NCI-H2029 treated with DMSO at 0.1 percent for 48 hours (cell line): ENCODE measurements around the gene DCAF5.
"Not testable (repeated sequence)": the region's sequence is repeated elsewhere in the genome, so short reads cannot be mapped to it uniquely, and the experiment has no call there.

ENCODE experiments used
- DNase-seq: peaks from one replicate; lab custom pipeline; 2025; lab: John Stamatoyannopoulos, UW

DCAF5 gene

DNA sequence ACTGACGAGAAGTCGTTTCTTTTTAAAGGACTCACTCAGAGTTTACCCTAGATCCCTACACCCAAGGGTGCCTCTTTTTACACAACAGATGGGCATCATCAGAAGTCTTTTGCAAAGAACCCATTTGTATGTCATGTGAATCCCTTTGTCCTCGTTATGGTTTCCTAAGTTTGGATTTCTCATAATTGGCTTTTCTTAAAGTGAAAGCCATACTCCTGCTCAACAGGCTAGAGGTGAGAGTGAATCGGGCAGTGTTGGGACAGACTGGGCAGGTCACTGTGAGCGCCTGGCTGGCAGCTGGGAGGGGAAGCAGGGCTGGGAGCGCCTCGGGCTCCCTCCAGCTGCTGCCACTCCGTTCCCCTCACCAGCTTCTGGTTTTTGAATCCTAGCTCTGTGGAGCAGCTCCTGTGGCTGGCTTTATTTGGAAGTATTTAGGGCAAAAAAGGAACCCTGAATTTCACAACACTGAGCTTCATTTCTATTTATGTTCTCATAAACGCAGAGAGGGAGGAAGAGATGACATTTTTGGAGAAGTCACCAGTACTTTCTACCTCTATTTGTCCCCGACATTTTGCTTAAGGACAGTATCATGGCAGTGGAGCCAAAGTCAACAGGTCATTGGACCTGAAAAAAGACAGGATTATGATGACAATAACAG, 110.0 kb downstream of the DCAF5 start:
- DNase-seq, result no peak

DNA sequence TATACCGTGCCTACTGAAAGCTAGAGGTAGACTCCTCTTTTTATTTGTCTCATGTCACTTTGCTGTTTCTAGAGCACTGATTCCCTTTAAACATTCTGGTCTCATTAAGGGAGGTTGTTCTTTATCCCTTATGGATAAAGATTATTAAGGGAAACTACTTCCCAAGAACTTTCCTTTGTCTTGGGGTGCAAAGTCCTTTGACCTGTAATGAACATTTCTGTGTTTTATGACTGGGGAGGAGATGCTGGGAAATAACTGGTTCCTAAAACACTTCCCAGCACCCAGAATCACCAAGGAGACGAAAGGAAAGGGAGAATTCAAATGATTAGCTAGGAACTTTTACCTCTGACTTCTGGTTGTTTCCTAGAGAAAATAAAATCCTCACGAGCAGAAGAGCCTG, 110.6 kb downstream of the DCAF5 start:
- DNase-seq, result no peak

DNA sequence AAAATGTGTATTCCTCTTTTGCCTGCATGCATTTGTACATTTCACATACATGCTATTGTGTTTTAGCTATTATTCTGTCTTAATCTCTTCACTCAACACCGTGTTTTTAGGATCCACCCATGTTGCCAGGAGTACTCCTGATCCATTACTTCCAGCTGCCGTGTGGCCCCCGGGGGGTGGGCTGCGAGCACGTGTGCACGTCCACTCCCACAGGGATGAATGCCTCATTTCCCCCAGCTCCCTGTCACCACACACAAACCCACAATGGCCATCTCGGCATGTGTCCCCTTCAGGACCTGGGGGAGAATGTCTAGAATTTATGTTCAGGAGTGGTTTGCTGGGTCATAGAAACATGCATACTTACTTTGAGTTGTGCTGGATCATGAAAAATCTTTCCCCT, 111.1 kb downstream of the DCAF5 start:
- DNase-seq, result no peak

DNA sequence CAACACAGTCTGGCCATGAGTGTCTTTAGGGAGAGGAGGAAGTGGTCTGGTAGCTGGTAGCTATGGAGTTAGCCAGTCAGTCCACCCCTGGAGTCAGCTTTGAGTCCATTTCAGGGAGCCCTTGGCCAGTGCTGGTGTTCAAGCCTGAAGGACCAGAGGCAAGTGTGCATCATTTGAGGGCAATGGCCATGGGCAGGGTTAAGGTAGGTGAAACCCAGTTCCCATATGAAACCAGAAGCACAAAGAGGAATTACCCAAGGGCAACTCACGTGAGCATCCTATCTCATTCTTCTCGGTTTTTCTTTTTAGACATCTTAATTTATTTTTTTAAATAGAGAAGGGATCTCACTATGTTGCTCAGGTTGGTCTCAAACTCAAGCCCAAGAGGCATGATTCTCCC, 112.6 kb downstream of the DCAF5 start:
- DNase-seq, result no peak

DNA sequence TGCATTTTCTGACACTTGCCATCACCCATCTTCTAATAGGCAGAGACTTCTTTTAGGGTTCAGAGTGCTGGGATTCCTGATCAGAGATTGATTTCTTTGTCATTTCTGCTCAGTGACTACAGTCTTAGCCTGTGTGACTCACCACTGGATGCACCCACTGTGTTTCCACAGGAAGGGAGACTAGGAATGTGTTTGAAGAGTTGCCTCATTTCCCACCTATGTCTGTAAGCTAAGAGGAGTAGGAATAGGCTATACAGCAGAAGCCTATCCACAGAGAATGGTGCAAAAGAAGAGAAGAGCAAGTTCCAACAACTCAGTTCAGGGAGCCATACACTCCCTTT, 113.7 kb downstream of the DCAF5 start:
- no peak for DNase-seq

DNA sequence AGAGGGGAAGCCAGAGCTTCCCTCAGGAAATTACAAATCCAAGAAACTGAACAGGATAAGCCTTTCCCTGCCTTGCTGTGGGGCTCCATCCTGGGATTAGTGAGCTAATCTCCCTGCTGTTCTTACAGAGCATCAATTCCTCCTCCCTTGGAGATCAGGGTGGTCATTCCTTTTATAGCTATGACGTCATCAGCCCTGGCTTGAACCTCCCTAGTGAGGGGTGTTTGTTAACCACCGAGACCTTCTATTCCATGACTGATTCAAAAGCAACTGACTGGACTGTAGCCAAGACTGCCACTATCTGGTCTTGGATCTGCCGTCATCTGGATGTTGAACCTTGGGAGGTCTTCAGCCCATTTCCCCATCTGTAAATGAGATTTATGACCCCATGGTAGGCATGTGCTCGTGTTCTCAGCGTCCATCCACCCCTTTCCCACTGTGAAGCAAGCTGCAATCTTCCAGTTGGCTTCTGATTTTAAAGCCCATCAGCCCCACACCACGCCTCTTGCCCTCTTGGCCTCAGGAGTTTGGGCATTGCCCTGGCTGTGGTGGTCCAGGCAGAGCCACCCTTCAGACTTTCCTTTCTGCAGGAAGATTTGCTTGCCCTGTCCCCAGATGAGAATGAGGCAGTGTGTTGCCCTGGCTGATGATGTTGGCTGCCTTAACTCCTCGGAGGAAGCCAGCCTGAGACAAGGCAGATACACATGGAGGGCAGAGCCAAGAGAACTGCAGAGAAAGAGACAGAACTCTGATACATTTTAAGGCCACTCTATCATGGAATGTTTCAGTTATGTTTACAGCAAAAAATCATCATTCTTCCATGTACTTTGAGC, 114.2 kb downstream of the DCAF5 start:
- DNase-seq, result no peak

GRCh38 chr14:69037790-69038454, 115.0 kb downstream of the DCAF5 start:
- DNase-seq, result no peak

DNA sequence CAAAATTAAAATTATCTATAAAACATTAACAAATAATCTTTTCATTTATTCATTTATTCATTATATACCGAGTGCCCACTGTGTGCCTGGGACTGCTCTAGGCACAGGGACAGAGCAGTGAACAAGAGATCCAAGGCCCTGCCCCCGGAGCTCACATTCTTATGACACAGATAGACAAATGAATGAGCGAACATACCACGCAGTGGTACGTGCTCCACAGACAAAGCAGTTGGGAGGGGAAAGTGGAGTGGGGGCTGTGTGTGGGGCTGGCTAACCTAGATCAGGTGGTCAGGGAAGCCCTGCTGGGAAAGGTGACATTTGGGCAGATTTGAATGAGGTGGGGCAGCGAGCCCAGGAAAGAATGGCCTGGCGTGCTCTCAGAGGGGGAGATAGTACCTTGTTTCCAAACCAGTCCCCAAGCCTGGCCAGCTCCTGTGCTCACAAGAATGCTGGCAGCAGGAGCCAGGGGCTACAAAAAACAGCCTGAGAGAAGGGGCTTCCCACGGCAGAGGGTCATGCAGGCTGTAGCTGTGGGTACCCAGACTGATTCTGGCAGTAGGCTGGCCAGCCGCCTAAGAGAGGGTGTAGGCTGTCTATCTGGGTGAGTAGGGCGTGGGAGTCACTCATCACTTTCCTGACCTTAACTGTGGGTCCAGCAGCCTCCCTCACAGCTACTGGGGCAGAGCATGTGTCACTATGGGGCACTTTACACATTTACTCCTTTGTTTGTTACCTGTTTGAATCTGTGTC, 116.0 kb downstream of the DCAF5 start:
- no peak for DNase-seq

DNA sequence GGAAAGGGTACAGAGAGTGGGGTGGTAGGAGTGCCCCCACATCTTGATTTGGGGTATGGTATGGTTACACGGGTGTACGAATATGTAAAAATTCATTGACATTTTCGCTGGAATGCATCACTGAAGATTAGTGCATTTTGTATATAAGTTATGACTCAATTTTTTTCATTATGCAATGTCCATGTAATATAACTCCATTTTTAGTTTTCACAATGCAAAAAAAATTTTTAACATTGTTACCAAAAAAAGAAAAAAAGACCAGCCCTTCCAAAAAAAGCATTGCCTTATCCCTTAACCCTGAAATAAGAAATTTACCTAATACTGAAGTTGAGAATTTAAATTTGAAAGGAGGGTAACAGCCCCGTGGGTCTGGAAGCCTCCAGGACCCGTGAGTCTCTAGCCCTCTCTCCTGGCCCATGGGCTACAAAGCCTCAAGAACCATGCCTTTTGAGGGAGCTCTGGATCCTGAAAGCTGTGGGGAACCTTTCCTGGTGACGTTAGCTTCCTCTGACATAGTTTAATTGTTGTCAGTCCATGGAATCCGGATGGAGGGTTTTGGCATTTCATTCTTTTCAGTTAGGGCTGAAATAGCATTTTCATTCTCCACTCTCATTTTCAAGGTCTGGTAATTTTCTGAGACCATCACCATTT, 118.2 kb downstream of the DCAF5 start:
- DNase-seq, result no peak

- DNase-seq, result no peak
Measured at GRCh38 chr14:69027242-69027913, 125.5 kb downstream of the DCAF5 start.

- no peak for DNase-seq
Measured at GRCh38 chr14:69023035-69023434, 129.9 kb downstream of the DCAF5 start.

DNA sequence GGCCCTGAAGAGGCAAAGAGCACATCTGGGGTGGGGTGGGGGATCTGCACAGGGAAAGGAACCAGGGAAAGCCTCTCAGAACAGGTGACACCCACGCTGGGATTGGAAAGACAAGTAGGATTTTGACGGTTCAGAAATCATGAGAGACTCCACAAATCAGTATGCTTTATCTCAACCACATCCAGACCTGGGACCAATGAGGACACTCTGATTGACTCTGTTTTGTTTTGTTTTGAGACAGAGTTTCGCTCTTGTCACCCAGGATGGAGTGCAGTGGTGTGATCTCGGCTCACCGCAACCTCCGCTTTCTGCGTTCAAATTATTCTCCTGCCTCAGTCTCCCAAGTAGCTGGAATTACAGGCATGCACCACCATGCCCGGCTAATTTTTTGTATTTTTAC, 130.8 kb downstream of the DCAF5 start:
- not testable (repeated sequence) for DNase-seq

DNA sequence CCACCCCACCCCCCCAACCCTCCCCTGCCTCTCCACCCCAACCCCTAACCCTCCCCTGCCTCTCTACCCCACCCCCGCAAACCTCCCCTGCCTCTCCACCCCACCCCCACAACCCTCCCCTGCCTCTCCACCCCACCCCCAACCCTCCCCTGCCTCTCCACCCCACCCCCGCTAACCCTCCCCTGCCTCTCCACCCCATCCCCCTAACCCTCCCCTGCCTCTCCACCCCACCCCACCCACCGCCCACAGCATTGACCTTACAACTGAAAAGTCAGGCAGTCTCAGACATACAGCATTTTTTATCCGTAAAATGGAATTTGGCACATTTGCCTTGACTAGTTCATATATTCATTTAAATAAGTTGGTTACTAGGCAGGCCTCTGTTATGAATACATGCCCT, 135.2 kb downstream of the DCAF5 start:
- no peak for DNase-seq

- DNase-seq, result no peak
Measured at GRCh38 chr14:69014829-69015259, 138.1 kb downstream of the DCAF5 start.

DNA sequence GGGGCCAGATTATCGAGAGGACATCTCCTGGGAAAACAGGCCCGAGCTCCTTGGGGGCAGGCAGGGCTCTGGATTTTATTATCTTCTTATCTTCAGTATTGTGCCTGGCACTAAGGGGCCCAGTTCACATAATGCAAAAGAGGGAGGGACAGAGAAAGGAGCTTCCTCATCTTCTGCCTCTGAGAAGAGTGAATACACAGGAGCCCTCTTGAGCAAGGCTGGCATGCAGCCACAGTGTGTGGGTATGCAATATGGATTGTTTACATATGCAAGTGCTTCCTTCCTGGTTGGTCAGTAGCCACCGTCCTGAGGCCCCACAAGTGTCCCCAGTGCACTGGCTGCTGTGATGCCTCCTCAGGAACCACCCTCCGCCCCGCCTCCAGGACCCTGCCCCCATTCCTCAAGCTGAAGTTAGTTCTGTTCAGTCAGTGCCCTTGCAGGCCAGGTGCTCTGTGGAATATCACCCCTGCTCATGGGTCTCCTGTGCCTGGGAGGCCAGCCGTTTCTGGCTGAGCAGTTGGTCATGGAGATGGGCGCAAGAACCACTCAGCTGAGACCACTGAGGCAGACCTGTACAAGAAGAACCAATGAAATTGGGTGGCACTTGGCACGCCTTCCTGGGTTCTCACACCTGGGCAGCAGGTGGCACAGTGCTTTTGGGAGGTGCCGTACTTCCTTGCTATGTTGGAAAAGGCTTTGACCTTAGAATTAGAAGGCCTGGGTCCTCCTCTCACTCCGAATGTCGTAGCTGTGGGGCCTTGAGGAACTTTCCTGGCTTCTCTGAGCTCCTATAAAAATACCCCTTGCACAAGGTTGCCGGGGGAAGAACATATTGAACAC, 138.8 kb downstream of the DCAF5 start:
- peak; percentile 48 for DNase-seq

GRCh38 chr14:69012256-69012953, 140.5 kb downstream of the DCAF5 start:
- no peak for DNase-seq

DNA sequence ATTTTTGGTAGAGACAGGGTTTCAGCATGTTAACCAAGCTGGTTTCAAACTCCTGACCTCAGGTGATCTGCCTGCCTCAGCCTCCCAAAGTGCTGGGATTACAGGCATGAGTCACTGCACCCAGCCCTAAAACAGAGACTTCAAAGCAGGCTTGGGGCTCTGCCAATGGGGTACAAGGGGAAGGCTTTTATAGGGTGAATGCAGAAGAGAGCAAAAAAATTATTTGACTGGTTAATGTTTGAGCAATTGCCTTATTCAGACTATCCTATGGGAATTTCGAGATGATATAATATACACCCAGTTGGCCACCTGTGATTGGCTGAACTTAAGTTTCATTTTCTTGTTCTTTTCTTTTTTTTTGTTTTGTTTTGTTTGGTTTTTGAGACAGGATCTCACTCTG, 142.3 kb downstream of the DCAF5 start:
- DNase-seq, result no peak

DNA sequence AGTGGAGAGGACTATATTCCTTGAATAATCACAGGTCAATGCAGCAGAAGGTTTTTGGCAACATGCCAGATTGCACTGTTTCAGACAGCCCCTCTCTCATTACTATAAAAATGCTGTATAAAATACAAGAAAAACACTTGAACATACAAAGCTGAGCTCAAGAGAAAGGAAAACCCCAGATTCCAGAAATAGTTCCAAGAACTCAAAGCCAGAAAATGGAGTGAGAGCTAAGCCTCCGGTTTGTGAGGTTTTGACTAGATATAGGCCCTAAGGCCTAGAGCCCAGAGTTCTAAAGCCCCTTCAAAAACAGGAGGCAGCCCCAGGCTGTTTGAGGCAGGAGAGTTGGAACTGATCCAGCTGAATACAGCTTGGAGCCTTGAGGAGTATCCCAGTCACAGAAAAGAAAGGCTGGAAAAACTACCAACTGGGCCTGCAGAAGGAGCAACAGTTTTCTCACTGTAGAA, 144.5 kb downstream of the DCAF5 start:
- DNase-seq, result no peak

DNA sequence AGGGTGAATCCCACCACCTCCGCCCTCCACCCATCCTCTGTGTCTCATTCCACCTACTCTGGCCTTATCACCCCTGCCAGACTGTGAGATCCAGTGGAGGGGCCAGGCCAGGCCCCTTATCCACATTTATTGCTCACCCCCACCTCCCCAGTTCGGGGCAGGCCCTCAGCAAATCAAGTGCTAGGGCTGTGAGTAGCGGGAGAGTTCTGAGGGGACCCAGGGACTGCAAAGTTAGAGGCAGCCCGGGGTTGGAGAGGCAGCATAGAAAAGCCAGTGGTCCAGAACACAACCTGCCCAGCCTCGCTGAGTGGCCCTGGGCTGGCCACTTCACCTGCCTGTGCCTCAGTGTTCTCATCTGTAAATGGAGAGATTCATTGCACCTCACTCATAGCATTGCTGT, 146.6 kb downstream of the DCAF5 start:
- DNase-seq, result no peak
